GM19351 (cell line): ENCODE data around the gene TNRC18.
"Not testable (repeated sequence)": the region's sequence is repeated elsewhere in the genome, so short reads cannot be mapped to it uniquely, and the experiment has no call there.

Experiments
- ATAC-seq: cut with Tn5 transposase; IDR thresholded peaks from one replicate; pipeline ENCODE4 v1.9.1; 2021; ENCODE audit warnings: mild to moderate bottlenecking, moderate library complexity; ENCODE audit not compliant: unreplicated experiment

Gene TNRC18

GRCh38 chr7:5350600-5351385, 72.8 kb downstream of the TNRC18 start:
- no peak for ATAC-seq

- no peak for ATAC-seq
These were observed 73.5 kb downstream of the TNRC18 start for GRCh38 chr7:5350174-5350463.

- ATAC-seq = no peak
These were observed 74.0 kb downstream of the TNRC18 start for GRCh38 chr7:5349437-5350173.

- no peak for ATAC-seq
These were observed 74.6 kb downstream of the TNRC18 start for GRCh38 chr7:5349005-5349380.

- no peak for ATAC-seq
These were observed 75.3 kb downstream of the TNRC18 start for GRCh38 chr7:5348134-5349004.

- ATAC-seq = no peak
These were observed 78.0 kb downstream of the TNRC18 start for GRCh38 chr7:5345671-5346070.

GRCh38 chr7:5345171-5345570, 78.5 kb downstream of the TNRC18 start:
- ATAC-seq = no peak

- no peak for ATAC-seq
These were observed 79.3 kb downstream of the TNRC18 start for GRCh38 chr7:5344342-5344741.

GRCh38 chr7:5343884-5344283, 79.8 kb downstream of the TNRC18 start:
- ATAC-seq = no peak

GRCh38 chr7:5342631-5343030, 81.0 kb downstream of the TNRC18 start:
- no peak for ATAC-seq

- ATAC-seq = no peak
These were observed 83.7 kb downstream of the TNRC18 start for GRCh38 chr7:5339955-5340354.

GRCh38 chr7:5337047-5337446, 86.6 kb downstream of the TNRC18 start:
- ATAC-seq = no peak

- no peak for ATAC-seq
These were observed 89.0 kb downstream of the TNRC18 start for GRCh38 chr7:5334671-5335070.

- ATAC-seq = no peak
These were observed 90.3 kb downstream of the TNRC18 start for GRCh38 chr7:5333121-5334045.

GRCh38 chr7:5332579-5332978, 91.1 kb downstream of the TNRC18 start:
- no peak for ATAC-seq

GRCh38 chr7:5330288-5330687, 93.3 kb downstream of the TNRC18 start:
- no peak for ATAC-seq

- no peak for ATAC-seq
These were observed 98.7 kb downstream of the TNRC18 start for GRCh38 chr7:5324961-5325360.

GRCh38 chr7:5323800-5324781, 99.5 kb downstream of the TNRC18 start:
- ATAC-seq = not testable (repeated sequence)

- ATAC-seq = no peak
These were observed 100.8 kb downstream of the TNRC18 start for GRCh38 chr7:5322621-5323410.
